GM23248 (cell line): ENCODE results near the gene DNAH7.

ENCODE experiments used
- EZH2 ChIP-seq: fragments of 200-600 bp; sonication (generic); IDR thresholded peaks from 2 replicates; pipeline ENCODE4 v1.6.1; 2018; ENCODE audit warnings: antibody characterized with exemption, mild to moderate bottlenecking; ENCODE audit not compliant: insufficient read depth, poor library complexity, severe bottlenecking
- EZH2phosphoT487 ChIP-seq: fragments of 200-600 bp; sonication (generic); IDR thresholded peaks from 2 replicates; pipeline ENCODE4 v1.6.1; 2018; ENCODE audit warnings: antibody characterized with exemption, moderate library complexity, mild to moderate bottlenecking, low read depth; ENCODE audit not compliant: insufficient read depth

DNA sequence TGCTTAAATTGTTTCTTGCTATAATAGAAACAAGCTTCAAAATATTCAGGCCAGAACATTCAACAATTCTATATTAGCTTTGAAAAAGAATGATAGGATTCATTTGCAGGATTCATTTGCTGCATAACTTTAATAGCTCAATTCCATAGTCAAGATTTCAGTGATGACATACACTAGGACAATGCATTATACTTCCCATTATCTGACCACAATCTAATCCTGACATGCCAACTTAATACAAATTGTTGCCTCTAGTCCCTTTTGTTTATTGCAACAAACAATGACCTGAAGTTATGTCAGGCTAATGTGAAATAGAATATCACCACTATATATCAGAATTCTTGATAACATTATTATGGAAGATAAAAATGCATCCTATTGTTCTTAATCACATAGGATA is 169.4 kb downstream of the DNAH7 start:
- no peak for TF ChIP-seq EZH2
- TF ChIP-seq EZH2phosphoT487: no peak
